Spleen (tissue), 7 donors: ENCODE measurements around the gene BCL2.

Source experiments
- POLR2A ChIP-seq, 3 donors: fragments of 450-650 bp; IDR thresholded peaks; one replicate each; pipeline ENCODE4 v1.5.1; 2017; ENCODE audit warnings: antibody characterized with exemption in 3 of 3, mild to moderate bottlenecking in 1 of 3
- POLR2AphosphoS5 ChIP-seq, 3 donors: sonication (generic); formaldehyde crosslinking; IDR thresholded peaks; one replicate each; pipeline ENCODE4 v1.5.1; 2017; ENCODE audit warnings: antibody characterized with exemption in 3 of 3
- TF ChIP-seq, protein P1 (sequence below), 11 experiments: fragments of 200-600 bp in 7 of 11; fragments of 450-650 bp in 4 of 11; sonication (generic) in 4 of 11; IDR thresholded peaks in 8 of 11; conservative IDR thresholded peaks in 3 of 11; 1 replicate in 7 of 11; 2 replicates in 4 of 11; pipeline versions ENCODE4 v1.4.0 to v1.8.0; 2016 to 2021; ENCODE audit warnings: antibody characterized with exemption in 11 of 11, inconsistent platforms in 4 of 11, mild to moderate bottlenecking in 1 of 11
- donor health status: DM: no; HTN: no; CAD: no; lungs with moderate emphysema.
- donor health status: DM: no; HTN: no; CAD: no.
- donor health status: DM: no; HTN: no; CAD: no.

DNA sequence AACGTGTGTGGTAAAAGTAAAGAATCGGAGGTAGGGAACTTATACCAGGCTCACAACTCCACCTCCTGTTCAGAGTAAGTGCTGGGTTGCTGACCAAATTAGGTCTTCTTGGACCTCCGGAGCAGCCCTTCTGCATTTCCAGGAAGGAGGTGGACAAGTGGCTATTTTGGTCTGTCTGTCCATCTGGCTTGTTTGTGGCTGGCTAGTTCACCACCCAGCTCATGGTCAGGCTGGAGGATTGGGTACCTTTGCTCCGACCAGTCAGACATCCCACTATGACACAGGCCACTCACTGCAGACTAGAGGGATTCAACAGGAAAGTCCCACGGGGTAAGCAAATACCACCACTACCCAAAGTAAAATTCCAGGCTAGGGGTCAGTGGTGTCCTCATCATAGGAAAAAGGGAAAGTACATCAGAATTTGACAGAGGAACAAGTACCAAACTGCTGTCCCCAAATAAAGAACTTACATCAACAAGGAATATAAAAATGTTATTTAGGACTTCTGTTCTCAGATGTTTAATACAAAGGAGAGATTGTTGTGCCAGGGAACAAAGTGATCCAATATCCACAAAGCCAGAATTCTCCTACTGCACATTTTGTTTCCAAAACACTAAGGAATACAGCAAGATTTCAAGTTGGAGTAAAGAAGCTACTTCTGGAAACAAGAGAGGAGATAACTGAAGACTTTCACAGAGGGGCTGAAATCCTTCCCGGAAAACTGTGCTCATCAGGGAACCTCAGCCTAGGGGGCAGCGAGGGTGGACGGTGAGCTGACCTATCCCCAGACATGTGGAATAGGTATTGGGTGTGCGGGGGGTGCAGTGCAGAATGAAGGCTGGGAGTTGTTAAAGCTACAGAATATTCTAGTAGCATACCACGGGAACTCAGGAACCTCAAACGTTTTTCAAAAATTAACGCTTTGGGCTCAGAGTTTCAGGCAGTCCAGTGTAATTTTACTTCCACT is 56.9 kb downstream of the BCL2 start:
- TF ChIP-seq, protein P1, sequence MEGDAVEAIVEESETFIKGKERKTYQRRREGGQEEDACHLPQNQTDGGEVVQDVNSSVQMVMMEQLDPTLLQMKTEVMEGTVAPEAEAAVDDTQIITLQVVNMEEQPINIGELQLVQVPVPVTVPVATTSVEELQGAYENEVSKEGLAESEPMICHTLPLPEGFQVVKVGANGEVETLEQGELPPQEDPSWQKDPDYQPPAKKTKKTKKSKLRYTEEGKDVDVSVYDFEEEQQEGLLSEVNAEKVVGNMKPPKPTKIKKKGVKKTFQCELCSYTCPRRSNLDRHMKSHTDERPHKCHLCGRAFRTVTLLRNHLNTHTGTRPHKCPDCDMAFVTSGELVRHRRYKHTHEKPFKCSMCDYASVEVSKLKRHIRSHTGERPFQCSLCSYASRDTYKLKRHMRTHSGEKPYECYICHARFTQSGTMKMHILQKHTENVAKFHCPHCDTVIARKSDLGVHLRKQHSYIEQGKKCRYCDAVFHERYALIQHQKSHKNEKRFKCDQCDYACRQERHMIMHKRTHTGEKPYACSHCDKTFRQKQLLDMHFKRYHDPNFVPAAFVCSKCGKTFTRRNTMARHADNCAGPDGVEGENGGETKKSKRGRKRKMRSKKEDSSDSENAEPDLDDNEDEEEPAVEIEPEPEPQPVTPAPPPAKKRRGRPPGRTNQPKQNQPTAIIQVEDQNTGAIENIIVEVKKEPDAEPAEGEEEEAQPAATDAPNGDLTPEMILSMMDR (IDR thresholded peaks at IDR 0.05 in 8 of 11, conservative IDR thresholded peaks at IDR 0.05 in 3 of 11): no peak
- TF ChIP-seq POLR2AphosphoS5 (IDR thresholded peaks at IDR 0.05): no peak
- no peak for TF ChIP-seq POLR2A (IDR thresholded peaks at IDR 0.05)
